ENCODE results near the gene CST9L. TPM values are rescaled to one million over a fixed set of nuclear protein-coding genes. Genes with fewer than 3 reads are reported as not detected.

CST9L gene
- total and polyA plus RNA-seq, 2 of the 13 experiments (the other 11 are each of a cell fraction or from before 2014, with no cell fraction given), result 0.15 TPM; not detected in 1

DNA sequence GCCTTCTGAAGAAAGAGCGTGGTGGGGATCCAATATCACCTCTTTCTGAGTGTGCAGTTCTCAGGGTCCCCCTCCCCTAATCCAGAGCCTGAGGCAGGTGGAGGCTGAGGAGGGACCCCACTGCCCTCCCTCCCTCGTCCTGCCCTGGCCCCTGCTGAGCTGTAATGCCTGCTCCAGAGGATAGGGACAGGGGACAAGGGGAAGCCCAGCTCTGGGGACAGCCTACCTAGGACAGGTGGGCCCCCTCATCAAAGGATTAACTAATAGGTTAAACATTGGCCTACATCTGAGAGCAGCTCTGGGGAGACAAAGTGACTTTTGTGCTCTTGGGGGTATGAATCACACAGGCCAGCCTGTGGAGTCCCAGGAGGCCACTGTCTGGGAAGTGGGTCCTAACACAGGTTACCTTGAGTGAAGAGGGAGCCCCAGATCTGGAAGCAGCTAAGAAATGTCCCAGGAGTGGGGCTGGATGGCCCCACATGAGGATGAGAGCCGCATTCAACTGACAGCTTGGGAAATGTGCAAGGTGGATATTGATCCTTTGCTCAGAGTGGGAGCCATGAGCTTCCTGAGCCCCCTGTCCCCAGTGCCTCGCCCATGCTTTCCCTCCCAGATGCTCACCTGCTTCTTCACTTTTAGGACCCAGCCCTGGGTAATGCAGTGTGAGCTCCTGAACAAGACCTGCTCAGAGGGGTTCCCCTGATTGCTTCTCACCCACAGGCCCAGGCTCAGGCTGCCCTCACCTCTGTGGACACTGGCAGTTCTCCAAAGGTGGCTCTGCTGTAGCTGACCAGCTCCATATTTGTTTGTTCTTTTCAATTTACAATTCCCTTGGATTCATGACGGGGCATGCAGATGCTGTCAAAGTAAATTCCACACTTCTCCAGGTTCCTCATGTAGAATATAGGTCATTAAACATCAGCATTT, 17.8 kb upstream of the CST9L start (continued):
- TF ChIP-seq, protein P1, sequence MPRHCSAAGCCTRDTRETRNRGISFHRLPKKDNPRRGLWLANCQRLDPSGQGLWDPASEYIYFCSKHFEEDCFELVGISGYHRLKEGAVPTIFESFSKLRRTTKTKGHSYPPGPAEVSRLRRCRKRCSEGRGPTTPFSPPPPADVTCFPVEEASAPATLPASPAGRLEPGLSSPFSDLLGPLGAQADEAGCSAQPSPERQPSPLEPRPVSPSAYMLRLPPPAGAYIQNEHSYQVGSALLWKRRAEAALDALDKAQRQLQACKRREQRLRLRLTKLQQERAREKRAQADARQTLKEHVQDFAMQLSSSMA (CRISPR knock-in tag; IDR thresholded peaks at IDR 0.05), result 0 out of 2 replicates have a peak, but pooled peaks have one; percentile 65
- TF ChIP-seq, protein P2, sequence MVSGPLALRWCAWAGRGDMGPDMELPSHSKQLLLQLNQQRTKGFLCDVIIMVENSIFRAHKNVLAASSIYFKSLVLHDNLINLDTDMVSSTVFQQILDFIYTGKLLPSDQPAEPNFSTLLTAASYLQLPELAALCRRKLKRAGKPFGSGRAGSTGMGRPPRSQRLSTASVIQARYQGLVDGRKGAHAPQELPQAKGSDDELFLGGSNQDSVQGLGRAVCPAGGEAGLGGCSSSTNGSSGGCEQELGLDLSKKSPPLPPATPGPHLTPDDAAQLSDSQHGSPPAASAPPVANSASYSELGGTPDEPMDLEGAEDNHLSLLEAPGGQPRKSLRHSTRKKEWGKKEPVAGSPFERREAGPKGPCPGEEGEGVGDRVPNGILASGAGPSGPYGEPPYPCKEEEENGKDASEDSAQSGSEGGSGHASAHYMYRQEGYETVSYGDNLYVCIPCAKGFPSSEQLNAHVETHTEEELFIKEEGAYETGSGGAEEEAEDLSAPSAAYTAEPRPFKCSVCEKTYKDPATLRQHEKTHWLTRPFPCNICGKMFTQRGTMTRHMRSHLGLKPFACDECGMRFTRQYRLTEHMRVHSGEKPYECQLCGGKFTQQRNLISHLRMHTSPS (CRISPR knock-in tag; IDR thresholded peaks at IDR 0.05; ENCODE audit: low read depth), result no peak; the same call in 1 of the 2 replicates
- TF ChIP-seq ZKSCAN8 (CRISPR knock-in tag; IDR thresholded peaks at IDR 0.05; ENCODE audit: borderline replicate concordance) (peak; percentile 71; the same call in 1 of the 2 replicates), PHF21A (CRISPR knock-in tag; IDR thresholded peaks at IDR 0.05) (peak; percentile 98), ZNF530 (CRISPR knock-in tag; IDR thresholded peaks at IDR 0.05; ENCODE audit: low read depth) (no peak), MATR3 (CRISPR knock-in tag; IDR thresholded peaks at IDR 0.05) (no peak), HNRNPK (IDR thresholded peaks at IDR 0.05; ENCODE audit: low read depth, low read length, poor library complexity, severe bottlenecking) (no peak), MIXL1 (CRISPR knock-in tag; IDR thresholded peaks at IDR 0.05) (peak; percentile 73), CC2D1A (CRISPR knock-in tag; IDR thresholded peaks at IDR 0.05) (no peak), ZNF101 (CRISPR knock-in tag; IDR thresholded peaks at IDR 0.05; ENCODE audit: borderline replicate concordance, low read depth) (no peak), SAFB2 (CRISPR knock-in tag; IDR thresholded peaks at IDR 0.05; ENCODE audit: borderline replicate concordance, low read depth) (no peak), ZNF326 (CRISPR knock-in tag; IDR thresholded peaks at IDR 0.05; ENCODE audit: borderline replicate concordance) (no peak), DR1 (CRISPR knock-in tag; IDR thresholded peaks at IDR 0.05) (0 out of 2 replicates have a peak, but pooled peaks have one; percentile 45)
- TF ChIP-seq, protein P3, sequence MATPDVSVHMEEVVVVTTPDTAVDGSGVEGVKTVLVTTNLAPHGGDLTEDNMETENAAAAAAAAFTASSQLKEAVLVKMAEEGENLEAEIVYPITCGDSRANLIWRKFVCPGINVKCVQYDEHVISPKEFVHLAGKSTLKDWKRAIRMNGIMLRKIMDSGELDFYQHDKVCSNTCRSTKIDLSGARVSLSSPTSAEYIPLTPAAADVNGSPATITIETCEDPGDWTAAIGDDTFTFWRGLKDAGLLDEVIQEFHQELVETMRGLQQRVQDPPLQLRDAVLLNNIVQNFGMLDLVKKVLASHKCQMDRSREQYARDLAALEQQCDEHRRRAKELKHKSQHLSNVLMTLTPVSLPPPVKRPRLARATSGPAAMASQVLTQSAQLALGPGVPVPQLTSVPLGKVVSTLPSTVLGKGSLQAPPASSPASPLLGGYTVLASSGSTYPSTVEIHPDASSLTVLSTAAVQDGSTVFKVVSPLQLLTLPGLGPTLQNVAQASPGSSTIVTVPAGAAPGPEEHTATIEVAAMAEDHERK (CRISPR knock-in tag; IDR thresholded peaks at IDR 0.05; ENCODE audit: low read depth), result no peak
- TF ChIP-seq, protein P4, sequence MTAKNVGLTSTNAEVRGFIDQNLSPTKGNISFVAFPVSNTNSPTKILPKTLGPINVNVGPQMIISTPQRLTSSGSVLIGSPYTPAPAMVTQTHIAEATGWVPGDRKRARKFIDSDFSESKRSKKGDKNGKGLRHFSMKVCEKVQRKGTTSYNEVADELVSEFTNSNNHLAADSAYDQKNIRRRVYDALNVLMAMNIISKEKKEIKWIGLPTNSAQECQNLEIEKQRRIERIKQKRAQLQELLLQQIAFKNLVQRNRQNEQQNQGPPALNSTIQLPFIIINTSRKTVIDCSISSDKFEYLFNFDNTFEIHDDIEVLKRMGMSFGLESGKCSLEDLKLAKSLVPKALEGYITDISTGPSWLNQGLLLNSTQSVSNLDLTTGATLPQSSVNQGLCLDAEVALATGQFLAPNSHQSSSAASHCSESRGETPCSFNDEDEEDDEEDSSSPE (CRISPR knock-in tag; IDR thresholded peaks at IDR 0.05), result no peak
- TF ChIP-seq, protein P5, sequence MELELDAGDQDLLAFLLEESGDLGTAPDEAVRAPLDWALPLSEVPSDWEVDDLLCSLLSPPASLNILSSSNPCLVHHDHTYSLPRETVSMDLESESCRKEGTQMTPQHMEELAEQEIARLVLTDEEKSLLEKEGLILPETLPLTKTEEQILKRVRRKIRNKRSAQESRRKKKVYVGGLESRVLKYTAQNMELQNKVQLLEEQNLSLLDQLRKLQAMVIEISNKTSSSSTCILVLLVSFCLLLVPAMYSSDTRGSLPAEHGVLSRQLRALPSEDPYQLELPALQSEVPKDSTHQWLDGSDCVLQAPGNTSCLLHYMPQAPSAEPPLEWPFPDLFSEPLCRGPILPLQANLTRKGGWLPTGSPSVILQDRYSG (CRISPR knock-in tag; IDR thresholded peaks at IDR 0.05), result no peak; the same call in 1 of the 2 replicates
- TF ChIP-seq, protein P6, sequence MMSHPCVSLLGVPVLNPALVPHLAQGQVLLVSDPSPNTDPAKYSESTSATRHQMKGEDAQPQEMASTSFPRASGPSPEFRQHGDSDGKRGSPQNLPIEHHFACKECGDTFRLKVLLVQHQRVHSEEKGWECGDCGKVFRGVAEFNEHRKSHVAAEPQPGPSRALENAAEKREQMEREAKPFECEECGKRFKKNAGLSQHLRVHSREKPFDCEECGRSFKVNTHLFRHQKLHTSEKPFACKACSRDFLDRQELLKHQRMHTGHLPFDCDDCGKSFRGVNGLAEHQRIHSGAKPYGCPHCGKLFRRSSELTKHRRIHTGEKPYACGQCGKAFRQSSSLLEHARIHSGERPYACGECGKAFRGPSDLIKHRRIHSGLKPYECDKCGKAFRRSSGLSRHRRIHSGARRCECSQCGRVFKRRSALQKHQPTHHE (CRISPR knock-in tag; IDR thresholded peaks at IDR 0.05; ENCODE audit: borderline replicate concordance), result no peak
- TF ChIP-seq, protein P7, sequence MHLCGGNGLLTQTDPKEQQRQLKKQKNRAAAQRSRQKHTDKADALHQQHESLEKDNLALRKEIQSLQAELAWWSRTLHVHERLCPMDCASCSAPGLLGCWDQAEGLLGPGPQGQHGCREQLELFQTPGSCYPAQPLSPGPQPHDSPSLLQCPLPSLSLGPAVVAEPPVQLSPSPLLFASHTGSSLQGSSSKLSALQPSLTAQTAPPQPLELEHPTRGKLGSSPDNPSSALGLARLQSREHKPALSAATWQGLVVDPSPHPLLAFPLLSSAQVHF (CRISPR knock-in tag; IDR thresholded peaks at IDR 0.05), result no peak
